Pancreas (tissue), 10 donors: ENCODE data around the gene PRDM16. TPM values are rescaled to one million over a fixed set of nuclear protein-coding genes. Genes with fewer than 3 reads are reported as not detected.
"Not testable (repeated sequence)": the region's sequence is repeated elsewhere in the genome, so short reads cannot be mapped to it uniquely, and the experiment has no call there.

Experiments used
- ATAC-seq, 4 donors: fragments of 200-7000 bp; cut with Tn5 transposase; one replicate each; pipeline versions ENCODE4 v1.8.0 to v1.9.1; 2020; ENCODE audit warnings: mild to moderate bottlenecking in 4 of 4, moderate library complexity in 4 of 4
- DNase-seq, 6 donors: peaks; one replicate each; pipeline ENCODE4 v3.0.0-alpha.2; 2020
- FAIRE-seq: peaks from 2 replicates; lab custom pipeline; 2012; peaks lifted over from hg19 to GRCh38; lab: Jason Lieb, UNC
- H3K27ac ChIP-seq, 4 donors: fragments of 200-600 bp; sonication (generic); 1 replicate in 3 of 4; 2 replicates in 1 of 4; pipeline versions ENCODE4 v1.5.0 to v1.8.0; 2020
- H3K27me3 ChIP-seq, 4 donors: fragments of 200-600 bp; one replicate each; pipeline ENCODE4 v1.8.0; 2021
- H3K36me3 ChIP-seq, 3 donors: fragments of 200-600 bp; sonication (generic) in 1 of 3; one replicate each; pipeline versions ENCODE4 v1.5.0 to v1.8.0; 2020 to 2021
- H3K4me1 ChIP-seq, 3 donors: fragments of 200-600 bp; one replicate each; pipeline ENCODE4 v1.8.0; 2021
- H3K4me3 ChIP-seq, 4 donors: fragments of 200-600 bp; sonication (generic) in 2 of 4; one replicate each; pipeline versions ENCODE4 v1.5.0 to v1.8.0; 2020 to 2021
- H3K9me3 ChIP-seq, 4 donors: fragments of 200-600 bp; one replicate each; pipeline ENCODE4 v1.8.0; 2021
- CTCF ChIP-seq, 4 donors: fragments of 200-600 bp; sonication (generic) in 3 of 4; IDR thresholded peaks; one replicate each; pipeline versions ENCODE4 v1.5.0 to v1.8.0; 2021; ENCODE audit warnings: antibody characterized with exemption in 4 of 4
- WGBS, 2 donors: extraction: QIAGEN DNeasy Blood & Tissue Kit; methylation state at CpG; one replicate each; pipeline ENCODE4 v1.1.7; 2013; 5-methylcytosine and 5-hydroxymethylcytosine counted together
- intact Hi-C, 3 donors: fragments of 100-400 bp; cut with DNase I; formaldehyde crosslinking; loops; one replicate each; pipeline versions ENCODE4 v1.11.1 to v1.14.2; 2022
- polyA plus RNA-seq, 2 donors: library from polyadenylated mRNA; stranded (reverse); fragments of 200-250 nt; gene quantifications; one replicate each; pipeline ENCODE4 v1.2.3, GENCODE V29; 2013
- total RNA-seq, 6 donors: library from RNA; stranded (reverse); fragmentation: NEBNext Ultra II Directional in 4 of 6; extraction: Animal tissue kit (Norgen Biotek cat#: 25700) in 4 of 6; gene quantifications; one replicate each; pipeline versions ENCODE4 v1.2.1 to v1.2.4, GENCODE V29; 2021 to 2023
- donor health status: healthy with polysubstance abuse.
- donor health status: DM: no; HTN: no; CAD: no; lungs with moderate emphysema.
- donor health status: DM: no; HTN: no; CAD: no.
- donor health status: control.
- donor health status: control.
- donor health status: Bipolar disorder and iron deficiency.
- donor health status: DM: yes; HTN: yes; CAD: no.
- donor health status: DM: no; HTN: no; CAD: no.
- donor health status: DM: no; HTN: no; CAD: no.
- donor health status: DM: yes; HTN: yes; CAD: no.

The PRDM16 gene
- total and polyA plus RNA-seq, 8 donors = 6.6 to 19.2 (median 14.9) TPM

- Histone ChIP-seq H3K27ac (no peak overlapping the region), H3K27me3 (no peaks in the 10 kb centered on the region), H3K4me1 (peaks cover 0 to 2% (median 0%) of the 10 kb centered on the region in 3 donors), H3K36me3 (no peaks in the 10 kb centered on the region), H3K4me3 (no peak overlapping the region), H3K9me3 (no peaks in the 10 kb centered on the region)
- ATAC-seq (peak in 1 of 4 donors; percentile 30), DNase-seq (no peak), FAIRE-seq (no peak)
- no peak for TF ChIP-seq CTCF (IDR thresholded peaks at IDR 0.05)
- intact Hi-C loops = no loop called here
- 74 to 76% methylated on average over 30 of the region's 30 CpGs for WGBS, 2 donors
Observed at GRCh38 chr1:3161176-3161840, 92.3 kb downstream of the PRDM16 start.

DNA sequence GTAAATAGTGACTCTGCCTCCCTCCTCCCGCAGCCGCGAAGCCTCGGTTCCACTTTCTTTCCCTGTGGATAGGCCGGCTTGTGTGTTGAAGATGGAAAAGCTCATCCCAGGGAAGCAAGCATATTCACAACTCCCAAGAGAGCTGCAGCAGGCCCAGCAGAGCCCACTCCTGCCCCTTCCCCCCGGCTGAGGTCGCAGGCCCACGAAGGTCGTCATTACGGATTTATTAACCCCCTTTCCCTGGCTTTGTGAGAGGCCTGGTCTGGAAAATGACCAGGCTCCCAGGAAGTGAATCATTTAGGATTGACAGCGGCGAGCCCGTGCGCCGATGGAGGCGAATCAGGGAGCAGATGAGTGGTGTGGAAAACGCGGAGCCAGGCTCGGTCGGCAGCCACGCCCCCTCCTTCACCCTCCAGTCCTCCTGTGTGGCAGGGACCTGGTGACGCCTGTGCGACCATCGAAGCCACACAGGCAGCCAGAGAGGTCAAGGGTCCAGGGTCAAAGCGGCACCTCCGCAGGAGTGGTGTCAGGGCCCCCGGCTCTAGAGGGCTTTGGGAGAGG, 93.4 kb downstream of the PRDM16 start:
- no peaks in the 10 kb centered on the region for H3K36me3 ChIP-seq
- no peak for TF ChIP-seq CTCF (IDR thresholded peaks at IDR 0.05)
- no peaks in the 10 kb centered on the region for H3K9me3 ChIP-seq
- H3K4me1 ChIP-seq = peaks cover 0 to 3% (median 0%) of the 10 kb centered on the region in 3 donors
- no peaks in the 10 kb centered on the region for H3K27me3 ChIP-seq
- no peak overlapping the region for H3K27ac ChIP-seq
- ATAC-seq = no peak
- intact Hi-C loops = no loop called here
- FAIRE-seq = no peak
- WGBS, 2 donors = 82 to 84% methylated on average over 27 of the region's 27 CpGs
- no peak for DNase-seq
- H3K4me3 ChIP-seq = no peak overlapping the region

DNA sequence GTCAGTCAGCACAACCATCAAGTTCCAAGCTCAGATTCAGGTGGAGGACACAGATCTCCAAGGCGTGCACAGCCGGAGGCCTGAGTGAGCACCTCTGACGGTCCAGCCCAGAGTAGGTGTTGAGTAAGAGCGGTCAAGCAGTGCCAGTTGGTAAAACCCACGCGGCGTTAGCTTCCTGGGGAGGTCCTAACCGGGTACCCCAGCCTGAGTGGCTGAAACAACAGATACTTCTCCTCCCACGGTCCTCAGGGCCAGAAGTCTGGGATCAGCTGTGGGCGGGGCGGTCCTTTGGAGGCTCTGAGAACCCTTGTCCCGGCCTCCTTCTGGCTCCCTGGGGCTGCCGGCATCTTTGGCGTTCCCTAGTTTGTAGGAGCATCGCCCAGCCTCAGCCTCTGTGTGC, 94.4 kb downstream of the PRDM16 start:
- WGBS, 2 donors = 81 to 83% methylated on average over 15 of the region's 15 CpGs

GRCh38 chr1:3164671-3165070, 95.7 kb downstream of the PRDM16 start:
- 89 to 96% methylated on average over 21 of the region's 21 CpGs for WGBS, 2 donors
- ATAC-seq = no peak

More for the DNA sequence above, 94.4 kb downstream of the PRDM16 start:
- DNase-seq (no peak), ATAC-seq (no peak), FAIRE-seq (no peak)
- Histone ChIP-seq H3K4me1 (peaks cover 0 to 5% (median under 1%) of the 10 kb centered on the region in 3 donors), H3K4me3 (no peak overlapping the region), H3K36me3 (no peaks in the 10 kb centered on the region), H3K9me3 (no peaks in the 10 kb centered on the region), H3K27ac (no peak overlapping the region), H3K27me3 (no peaks in the 10 kb centered on the region)
- intact Hi-C loops = no loop called here
- TF ChIP-seq CTCF (IDR thresholded peaks at IDR 0.05) = no peak

GRCh38 chr1:3165189-3165588, 96.2 kb downstream of the PRDM16 start:
- H3K36me3 ChIP-seq, FAIRE-seq, intact Hi-C loops, H3K9me3 ChIP-seq, H3K4me3 ChIP-seq, H3K27me3 ChIP-seq: not testable (repeated sequence)
- 25 to 27% methylated on average over 1 of the region's 1 CpG for WGBS, 2 donors
- Histone ChIP-seq H3K4me1 (peaks cover 15 to 22% (median 19%) of the 10 kb centered on the region in 3 donors), H3K27ac (peak overlapping the region in 3 of 4 donors; percentile 69 to 84 (median 69))
- peak in 4 of 6 donors; percentile 56 to 74 (median 70) for DNase-seq
- ATAC-seq = peak in 3 of 4 donors; percentile 24 to 52 (median 35)

More at GRCh38 chr1:3164671-3165070, 95.7 kb downstream of the PRDM16 start:
- no peak for TF ChIP-seq CTCF (IDR thresholded peaks at IDR 0.05)
- no peaks in the 10 kb centered on the region for H3K9me3 ChIP-seq
- H3K4me3 ChIP-seq = no peak overlapping the region
- H3K27me3 ChIP-seq = no peaks in the 10 kb centered on the region
- peak overlapping the region in 3 of 4 donors; percentile 69 to 84 (median 69) for H3K27ac ChIP-seq
- no peak for FAIRE-seq
- no peaks in the 10 kb centered on the region for H3K36me3 ChIP-seq
- intact Hi-C loops = no loop called here
- peak in 1 of 6 donors; percentile 61 for DNase-seq
- peaks cover 10 to 17% (median 14%) of the 10 kb centered on the region in 3 donors for H3K4me1 ChIP-seq
